Effector memory CD4-positive, alpha-beta T cell (primary cell): ENCODE measurements around the gene DCANP1.

ENCODE experiments used
- DNase-seq, 3 donors: peaks; one replicate each; pipeline ENCODE4 v3.0.0-alpha.2; 2020
- H3K27ac ChIP-seq: 2 replicates; pipeline ENCODE4 v1.7.0; 2013; ENCODE audit warnings: mild to moderate bottlenecking, low read length, moderate library complexity; ENCODE audit not compliant: insufficient read depth, poor library complexity, severe bottlenecking
- H3K27me3 ChIP-seq: replicated peaks from 2 replicates; pipeline ENCODE4 v1.7.0; 2013; ENCODE audit warnings: mild to moderate bottlenecking, low read length; ENCODE audit not compliant: insufficient read depth, control insufficient read depth, poor library complexity, severe bottlenecking
- H3K36me3 ChIP-seq: 2 replicates; pipeline ENCODE4 v1.7.0; 2013; ENCODE audit warnings: mild to moderate bottlenecking, low read length, moderate library complexity; ENCODE audit not compliant: control insufficient read depth, insufficient read depth
- H3K4me1 ChIP-seq: 2 replicates; pipeline ENCODE4 v1.7.0; 2013; ENCODE audit warnings: low read length, mild to moderate bottlenecking; ENCODE audit not compliant: control insufficient read depth, insufficient read depth, poor library complexity, severe bottlenecking
- H3K4me3 ChIP-seq: 2 replicates; pipeline ENCODE4 v1.7.0; 2013; ENCODE audit warnings: low read length, low read depth, mild to moderate bottlenecking; ENCODE audit not compliant: insufficient read depth, poor library complexity, severe bottlenecking
- H3K9me3 ChIP-seq: 2 replicates; pipeline ENCODE4 v1.7.0; 2013; ENCODE audit warnings: mild to moderate bottlenecking, low read length, moderate library complexity; ENCODE audit not compliant: control insufficient read depth

Gene DCANP1

DNA sequence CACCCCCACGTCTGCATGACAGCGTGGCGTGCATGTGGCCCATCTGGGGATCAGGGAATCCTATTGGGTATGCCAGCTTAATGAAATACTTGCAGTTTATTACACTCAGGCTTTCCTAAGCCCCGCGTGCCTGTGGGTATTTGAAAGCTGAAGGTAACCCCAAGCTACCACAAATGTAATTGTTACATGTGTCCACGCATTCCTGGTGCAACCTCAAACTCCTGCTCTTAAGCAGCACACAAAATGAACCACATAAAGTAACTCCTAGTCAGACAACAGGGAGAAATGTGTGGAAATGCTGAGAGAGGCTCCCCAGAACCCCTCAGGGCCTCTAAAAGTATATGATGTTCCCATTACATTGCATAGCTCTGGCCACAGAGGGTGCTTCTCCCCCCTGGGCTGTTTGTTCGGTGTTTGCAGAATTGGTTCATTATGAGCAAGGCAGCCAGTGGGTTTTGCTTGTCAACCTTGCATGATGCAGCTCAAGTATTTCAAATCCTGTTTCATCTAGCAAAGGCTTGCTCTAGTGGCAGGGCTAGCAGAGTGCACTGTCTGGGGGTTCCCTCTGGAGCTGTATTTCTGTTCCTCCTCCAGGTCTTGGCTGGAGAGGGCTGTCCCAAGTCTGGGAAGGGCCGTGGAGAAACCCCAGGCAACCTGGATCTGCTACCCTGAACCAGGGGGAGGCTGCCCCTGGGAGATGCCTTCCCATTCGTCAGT lies 1.8 kb upstream of the DCANP1 start:
- no peak for DNase-seq
- Histone ChIP-seq H3K9me3 (no peaks in the 10 kb centered on the region), H3K4me3 (no peak overlapping the region), H3K36me3 (no peaks in the 10 kb centered on the region), H3K4me1 (no peaks in the 10 kb centered on the region), H3K27ac (no peak overlapping the region), H3K27me3 (no peaks in the 10 kb centered on the region)

GRCh38 chr5:135448071-135448739 lies 1.1 kb upstream of the DCANP1 start:
- H3K9me3 ChIP-seq, result no peaks in the 10 kb centered on the region
- no peaks in the 10 kb centered on the region for H3K27me3 ChIP-seq
- H3K4me1 ChIP-seq, result no peaks in the 10 kb centered on the region
- no peaks in the 10 kb centered on the region for H3K36me3 ChIP-seq
- H3K4me3 ChIP-seq, result no peak overlapping the region
- no peak overlapping the region for H3K27ac ChIP-seq
- no peak for DNase-seq

DNA sequence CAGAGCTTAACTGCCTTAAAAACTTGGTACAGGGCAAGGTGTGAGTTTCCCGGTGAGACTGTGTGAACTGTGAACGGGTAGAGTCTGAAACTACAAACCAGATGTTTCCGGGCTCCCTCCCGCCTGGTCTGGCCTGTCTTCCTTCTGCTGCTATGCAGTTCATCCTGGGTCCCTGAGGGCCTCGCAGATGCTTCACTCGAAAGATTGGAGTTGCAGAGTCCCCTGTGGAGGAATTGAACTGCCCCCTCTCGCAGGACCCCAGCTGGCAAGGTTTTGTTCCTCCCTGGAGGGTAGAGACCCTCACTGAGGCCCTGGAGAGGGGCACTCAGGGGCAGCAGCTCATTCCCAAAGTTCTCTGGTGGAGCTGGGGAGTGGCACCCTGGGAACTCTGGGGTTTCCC lies 533 bp downstream of the DCANP1 start:
- no peaks in the 10 kb centered on the region for H3K9me3 ChIP-seq
- H3K27me3 ChIP-seq, result no peaks in the 10 kb centered on the region
- H3K36me3 ChIP-seq, result no peaks in the 10 kb centered on the region
- H3K4me3 ChIP-seq, result no peak overlapping the region
- H3K4me1 ChIP-seq, result no peaks in the 10 kb centered on the region
- DNase-seq, result no peak
- no peak overlapping the region for H3K27ac ChIP-seq

DNA sequence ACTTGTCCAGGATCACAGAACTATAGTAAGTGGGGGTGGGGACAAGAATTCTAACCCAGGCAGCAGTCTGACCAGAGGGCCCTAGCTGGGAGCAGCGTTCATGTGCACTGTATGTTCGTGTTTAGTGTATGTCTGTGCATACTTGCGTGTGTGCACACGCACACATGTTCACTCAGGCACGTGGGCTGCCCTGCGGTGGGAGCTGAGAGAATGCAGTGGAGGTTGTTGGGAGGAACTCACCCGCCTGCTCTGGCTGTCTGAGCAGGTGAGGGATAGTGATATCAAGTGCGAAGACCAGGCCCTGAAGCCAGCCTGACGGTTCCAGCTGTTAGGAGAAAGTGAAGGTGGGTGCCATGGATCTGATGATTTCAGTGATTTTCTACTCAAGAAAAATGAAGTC lies 942 bp downstream of the DCANP1 start:
- H3K9me3 ChIP-seq, result no peaks in the 10 kb centered on the region
- H3K27ac ChIP-seq, result no peak overlapping the region
- no peaks in the 10 kb centered on the region for H3K4me1 ChIP-seq
- H3K36me3 ChIP-seq, result no peaks in the 10 kb centered on the region
- no peaks in the 10 kb centered on the region for H3K27me3 ChIP-seq
- DNase-seq, result no peak
- no peak overlapping the region for H3K4me3 ChIP-seq

- Histone ChIP-seq H3K9me3 (no peaks in the 10 kb centered on the region), H3K4me1 (no peaks in the 10 kb centered on the region), H3K36me3 (no peaks in the 10 kb centered on the region), H3K4me3 (no peak overlapping the region), H3K27ac (no peak overlapping the region), H3K27me3 (no peaks in the 10 kb centered on the region)
- DNase-seq, result no peak
Measured at GRCh38 chr5:135445306-135445985, 1.7 kb downstream of the DCANP1 start.

- Histone ChIP-seq H3K27ac (no peak overlapping the region), H3K36me3 (no peaks in the 10 kb centered on the region), H3K27me3 (no peaks in the 10 kb centered on the region), H3K4me3 (no peak overlapping the region), H3K4me1 (no peaks in the 10 kb centered on the region), H3K9me3 (no peaks in the 10 kb centered on the region)
- no peak for DNase-seq
Measured at GRCh38 chr5:135444881-135445280, 2.3 kb downstream of the DCANP1 start.

DNA sequence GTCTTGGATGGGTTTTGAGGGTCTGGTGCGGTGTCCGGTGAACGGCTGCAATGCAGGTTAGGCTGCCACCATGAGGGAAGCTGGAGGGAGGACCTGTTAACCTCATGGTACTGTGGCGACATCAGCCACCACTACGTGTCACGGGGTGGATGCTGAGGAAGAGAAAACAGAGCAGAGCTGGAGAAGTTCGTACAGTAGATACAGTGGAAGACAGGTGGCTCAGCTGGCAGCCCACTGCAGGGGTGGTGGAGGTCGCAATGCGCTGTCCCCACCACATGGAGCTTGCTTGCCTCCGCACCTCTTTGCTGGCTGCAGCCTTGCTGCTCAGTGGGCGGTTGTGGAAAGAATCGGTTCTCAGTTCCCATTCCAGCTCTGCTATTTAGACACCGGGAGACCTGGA lies 2.8 kb downstream of the DCANP1 start:
- no peak for DNase-seq
- Histone ChIP-seq H3K27me3 (no peaks in the 10 kb centered on the region), H3K4me1 (no peaks in the 10 kb centered on the region), H3K4me3 (no peak overlapping the region), H3K36me3 (no peaks in the 10 kb centered on the region), H3K9me3 (no peaks in the 10 kb centered on the region), H3K27ac (no peak overlapping the region)

- Histone ChIP-seq H3K36me3 (no peaks in the 10 kb centered on the region), H3K9me3 (no peaks in the 10 kb centered on the region), H3K4me1 (no peaks in the 10 kb centered on the region), H3K27ac (no peak overlapping the region), H3K27me3 (no peaks in the 10 kb centered on the region), H3K4me3 (no peak overlapping the region)
- DNase-seq, result no peak
Measured at GRCh38 chr5:135443161-135443960, 3.8 kb downstream of the DCANP1 start.

DNA sequence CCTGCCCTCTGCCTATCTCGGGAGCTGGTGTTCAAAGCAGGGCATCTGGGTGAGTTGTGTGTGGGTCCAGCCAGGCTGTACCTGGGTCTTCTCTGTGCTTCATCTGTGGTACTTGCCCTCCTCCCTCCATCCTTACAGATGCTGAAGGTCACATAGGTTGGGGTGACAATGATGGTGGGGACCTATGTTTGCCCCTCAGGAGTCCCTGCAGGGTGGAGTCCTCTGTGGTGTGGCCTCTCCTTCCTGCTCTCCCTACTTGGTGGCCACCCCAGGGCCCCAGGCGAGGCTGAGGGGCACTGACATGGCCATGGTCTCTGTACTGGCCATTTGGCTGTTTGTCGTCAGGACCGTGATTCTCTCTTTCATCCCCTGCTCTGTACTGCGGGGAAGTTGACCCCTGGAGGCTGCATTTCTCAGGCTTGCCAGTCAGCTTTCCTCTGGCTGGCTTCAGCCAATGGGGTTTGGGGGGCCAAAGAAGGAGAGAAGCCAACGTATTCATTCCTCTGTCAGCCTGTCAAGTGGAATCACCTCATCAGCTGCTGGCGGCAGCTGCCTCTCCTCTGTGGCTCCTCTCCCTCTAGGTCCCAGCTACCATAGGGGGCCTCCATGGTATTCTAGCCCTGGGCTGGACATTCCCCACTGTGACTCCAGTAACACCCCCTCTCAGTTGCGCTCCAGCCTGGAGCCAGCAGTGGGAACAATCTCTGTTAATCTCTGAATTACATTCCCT lies 4.6 kb downstream of the DCANP1 start:
- Histone ChIP-seq H3K27me3 (no peaks in the 10 kb centered on the region), H3K9me3 (no peaks in the 10 kb centered on the region), H3K4me1 (no peaks in the 10 kb centered on the region), H3K36me3 (no peaks in the 10 kb centered on the region), H3K27ac (no peak overlapping the region), H3K4me3 (no peak overlapping the region)
- no peak for DNase-seq
